Measurements from ENCODE around the gene SH2D1B. TPM values are rescaled to one million over a fixed set of nuclear protein-coding genes. Genes with fewer than 3 reads are reported as not detected.
"Not testable (repeated sequence)": the region's sequence is repeated elsewhere in the genome, so short reads cannot be mapped to it uniquely, and the experiment has no call there.

Gene SH2D1B
- polyA plus RNA-seq, 1 of the 3 experiments (the other 2 are of a cell fraction), result not detected

- Histone ChIP-seq H3K9ac (no peak overlapping the region), H4K20me1 (ENCODE audit: insufficient read depth) (no peaks in the 10 kb centered on the region), H3K4me2 (no peak overlapping the region), H3F3A (replicated peaks; ENCODE audit: insufficient read depth) (no peaks in the 10 kb centered on the region), H2AFZ (ENCODE audit: low read depth) (no peak overlapping the region), H3K9me2 (no peaks in the 10 kb centered on the region), H3K36me3 (replicated peaks in 1 of 2; ENCODE audit: control insufficient read depth in 1 of 2, insufficient read depth in 2 of 2, low read length in 1 of 2) (no peaks in the 10 kb centered on the region), H3K9me3 (no peaks in the 10 kb centered on the region), H3K27me3 (ENCODE audit: insufficient read depth) (no peaks in the 10 kb centered on the region), H3K4me1 (ENCODE audit: control insufficient read depth in 1 of 2, insufficient read depth in 2 of 2, low read depth in 1 of 2, low read length in 1 of 2) (no peaks in the 10 kb centered on the region), H3K79me2 (ENCODE audit: insufficient read depth) (no peaks in the 10 kb centered on the region), H3K4me3 (ENCODE audit: low read depth in 2 of 2, low read length in 1 of 2) (no peak overlapping the region), H3K27ac (ENCODE audit: low read depth in 2 of 2, low read length in 1 of 2) (no peak overlapping the region)
- 61% methylated on average over 5 of the region's 5 CpGs for WGBS (ENCODE audit: low lambda C conversion rate)
- ChIA-PET CTCF (interaction anchor here (1.2 kb wide), 1 partner anchor 12 kb away, joined by 4 read pairs; no protein-coding TSS in a partner anchor), POLR2A (no interaction called here)
- DNase-seq, result no peak
- no peak for TF ChIP-seq MXI1 (IDR thresholded peaks at IDR 0.05; ENCODE audit: low read depth, low read length)
- no peak for TF ChIP-seq CHD2 (IDR thresholded peaks at IDR 0.05; ENCODE audit: low read length, partially characterized antibody)
- TF ChIP-seq RAD21 (IDR thresholded peaks at IDR 0.05; ENCODE audit: low read length), result no peak
- no peak for TF ChIP-seq JUND (IDR thresholded peaks at IDR 0.05)
- TF ChIP-seq MEF2A (IDR thresholded peaks at IDR 0.05; ENCODE audit: borderline replicate concordance, low read depth), result no peak
- TF ChIP-seq TAF1 (IDR thresholded peaks at IDR 0.05; ENCODE audit: borderline replicate concordance, low read depth, low read length), result no peak
- TF ChIP-seq USF1 (IDR thresholded peaks at IDR 0.05; ENCODE audit: borderline replicate concordance, low read depth), result no peak
Measured at GRCh38 chr1:162458236-162458635, 46.3 kb upstream of the SH2D1B start.

GRCh38 chr1:162456323-162456722 lies 44.4 kb upstream of the SH2D1B start:
- Histone ChIP-seq H2AFZ (ENCODE audit: low read depth) (no peak overlapping the region), H3K36me3 (replicated peaks in 1 of 2; ENCODE audit: control insufficient read depth in 1 of 2, insufficient read depth in 2 of 2, low read length in 1 of 2) (no peaks in the 10 kb centered on the region), H3K9me3 (no peaks in the 10 kb centered on the region), H3K4me1 (ENCODE audit: control insufficient read depth in 1 of 2, insufficient read depth in 2 of 2, low read depth in 1 of 2, low read length in 1 of 2) (no peaks in the 10 kb centered on the region), H3K27ac (ENCODE audit: low read depth in 2 of 2, low read length in 1 of 2) (no peak overlapping the region), H3K27me3 (ENCODE audit: insufficient read depth) (no peaks in the 10 kb centered on the region), H3K79me2 (ENCODE audit: insufficient read depth) (no peaks in the 10 kb centered on the region), H3K9me2 (no peaks in the 10 kb centered on the region), H3K4me3 (ENCODE audit: low read depth in 2 of 2, low read length in 1 of 2) (no peak overlapping the region), H3K4me2 (no peak overlapping the region), H4K20me1 (ENCODE audit: insufficient read depth) (no peaks in the 10 kb centered on the region), H3F3A (replicated peaks; ENCODE audit: insufficient read depth) (no peaks in the 10 kb centered on the region), H3K9ac (no peak overlapping the region)
- ChIA-PET POLR2A (no interaction called here), CTCF (no interaction called here)
- TF ChIP-seq TCF12 (IDR thresholded peaks at IDR 0.05) (no peak), RFX5 (IDR thresholded peaks at IDR 0.05; ENCODE audit: low read length) (no peak), JUND (IDR thresholded peaks at IDR 0.05) (no peak), USF2 (IDR thresholded peaks at IDR 0.05; ENCODE audit: borderline replicate concordance, low read depth, low read length) (no peak), GATA2 (CRISPR knock-in tag; IDR thresholded peaks at IDR 0.05) (no peak), RXRA (IDR thresholded peaks at IDR 0.05; ENCODE audit: borderline replicate concordance, low read depth) (no peak), NFIC (IDR thresholded peaks at IDR 0.05; ENCODE audit: borderline replicate concordance) (no peak), MEF2A (IDR thresholded peaks at IDR 0.05; ENCODE audit: borderline replicate concordance, low read depth) (no peak), EZH2phosphoT487 (IDR thresholded peaks at IDR 0.05; ENCODE audit: borderline replicate concordance, low read depth) (no peak), IRF3 (IDR thresholded peaks at IDR 0.05; ENCODE audit: low read depth, low read length) (no peak)
- DNase-seq, result no peak
- 46% methylated on average over 4 of the region's 4 CpGs for WGBS (ENCODE audit: low lambda C conversion rate)

- H3K9ac ChIP-seq; H3K9me3 ChIP-seq; POLR2A ChIA-PET; H3K4me2 ChIP-seq; H3K36me3 ChIP-seq (replicated peaks in 1 of 2; ENCODE audit: control insufficient read depth in 1 of 2, insufficient read depth in 2 of 2, low read length in 1 of 2); H3K79me2 ChIP-seq (ENCODE audit: insufficient read depth); DNase-seq; H3K27ac ChIP-seq (ENCODE audit: low read depth in 2 of 2, low read length in 1 of 2); H3K4me1 ChIP-seq (ENCODE audit: control insufficient read depth in 1 of 2, insufficient read depth in 2 of 2, low read depth in 1 of 2, low read length in 1 of 2); H3F3A ChIP-seq (replicated peaks; ENCODE audit: insufficient read depth); CTCF ChIA-PET; H3K27me3 ChIP-seq (ENCODE audit: insufficient read depth); H2AFZ ChIP-seq (ENCODE audit: low read depth); H4K20me1 ChIP-seq (ENCODE audit: insufficient read depth); H3K4me3 ChIP-seq (ENCODE audit: low read depth in 2 of 2, low read length in 1 of 2); H3K9me2 ChIP-seq: not testable (repeated sequence)
- 59% methylated on average over 3 of the region's 3 CpGs for WGBS (ENCODE audit: low lambda C conversion rate)
Measured at GRCh38 chr1:162454361-162454760, 42.4 kb upstream of the SH2D1B start.

All from SK-N-SH (cell line).